Uterus (tissue), 4 donors: Measurements from ENCODE around the gene OSBP. TPM values are rescaled to one million over a fixed set of nuclear protein-coding genes. Genes with fewer than 3 reads are reported as not detected.

Experiments used
- DNase-seq, 2 donors: peaks; one replicate each; pipeline ENCODE4 v3.0.0-alpha.2; 2019 to 2020
- H3K27ac ChIP-seq, 2 donors: fragments of 200-600 bp; sonication (generic); 1 replicate in 1 of 2; 2 replicates in 1 of 2; pipeline ENCODE4 v1.5.1; 2016 to 2018
- H3K27me3 ChIP-seq, 2 donors: fragments of 200-600 bp; sonication (generic); one replicate each; pipeline ENCODE4 v1.5.1; 2018 to 2019; ENCODE audit warnings: control low read depth in 1 of 2
- H3K36me3 ChIP-seq, 2 donors: fragments of 200-600 bp; sonication (generic); one replicate each; pipeline ENCODE4 v1.5.1; 2019; ENCODE audit warnings: control low read depth in 1 of 2
- H3K4me1 ChIP-seq, 2 donors: fragments of 200-600 bp; sonication (generic); one replicate each; pipeline ENCODE4 v1.5.1; 2018 to 2019; ENCODE audit warnings: control low read depth in 1 of 2
- H3K4me3 ChIP-seq, 2 donors: fragments of 200-600 bp; sonication (generic); 1 replicate in 1 of 2; 2 replicates in 1 of 2; pipeline ENCODE4 v1.5.1; 2018 to 2019; ENCODE audit warnings: mild to moderate bottlenecking in 1 of 2
- H3K9me3 ChIP-seq, 2 donors: fragments of 200-600 bp; sonication (generic); one replicate each; pipeline ENCODE4 v1.5.1; 2019; ENCODE audit warnings: control low read depth in 1 of 2
- CTCF ChIP-seq, 4 experiments: fragments of 200-600 bp in 2 of 4; fragments of 450-650 bp in 2 of 4; sonication (generic) in 2 of 4; IDR thresholded peaks; one replicate each; pipeline ENCODE4 v1.5.1; 2016 to 2019; ENCODE audit warnings: antibody characterized with exemption in 4 of 4, mild to moderate bottlenecking in 2 of 4, moderate library complexity in 1 of 4
- POLR2A ChIP-seq, 2 donors: fragments of 450-650 bp; IDR thresholded peaks; one replicate each; pipeline ENCODE4 v1.6.1; 2016; ENCODE audit warnings: antibody characterized with exemption in 2 of 2, mild to moderate bottlenecking in 1 of 2, moderate library complexity in 1 of 2
- intact Hi-C: fragments of 100-400 bp; cut with DNase I; formaldehyde crosslinking; loops from one replicate; pipeline ENCODE4 v1.15.1; 2023; ENCODE audit warnings: low total_unique reads
- total RNA-seq, 4 donors: library from RNA; depleted of rRNA in 3 of 4; stranded (reverse); fragments of >200 nt in 3 of 4; gene quantifications; one replicate each; pipeline versions ENCODE4 v1.1.0 to v1.2.4, GENCODE V29; 2014 to 2023
- donor health status: DM: yes; HTN: yes; CAD: no.

Gene OSBP
- total RNA-seq, 4 donors from 2014 or later, result 27.4 to 51.0 (median 41.9) TPM

GRCh38 chr11:59607703-59608454, 7.7 kb downstream of the OSBP start:
- no peaks in the 10 kb centered on the region for H3K4me1 ChIP-seq
- no peak for DNase-seq
- H3K9me3 ChIP-seq, result no peaks in the 10 kb centered on the region
- no peaks in the 10 kb centered on the region for H3K27me3 ChIP-seq
- no peak overlapping the region for H3K27ac ChIP-seq
- intact Hi-C loops, result no loop called here
- no peaks in the 10 kb centered on the region for H3K36me3 ChIP-seq
- no peak overlapping the region for H3K4me3 ChIP-seq
- TF ChIP-seq CTCF (IDR thresholded peaks at IDR 0.05) (no peak), POLR2A (IDR thresholded peaks at IDR 0.05) (no peak)

GRCh38 chr11:59602432-59602831, 13.1 kb downstream of the OSBP start:
- Histone ChIP-seq H3K9me3 (no peaks in the 10 kb centered on the region), H3K4me1 (no peaks in the 10 kb centered on the region), H3K4me3 (no peak overlapping the region), H3K36me3 (no peaks in the 10 kb centered on the region), H3K27ac (no peak overlapping the region), H3K27me3 (no peaks in the 10 kb centered on the region)
- intact Hi-C loops, result no loop called here
- no peak for TF ChIP-seq POLR2A (IDR thresholded peaks at IDR 0.05)
- no peak for TF ChIP-seq CTCF (IDR thresholded peaks at IDR 0.05)
- DNase-seq, result no peak

DNA sequence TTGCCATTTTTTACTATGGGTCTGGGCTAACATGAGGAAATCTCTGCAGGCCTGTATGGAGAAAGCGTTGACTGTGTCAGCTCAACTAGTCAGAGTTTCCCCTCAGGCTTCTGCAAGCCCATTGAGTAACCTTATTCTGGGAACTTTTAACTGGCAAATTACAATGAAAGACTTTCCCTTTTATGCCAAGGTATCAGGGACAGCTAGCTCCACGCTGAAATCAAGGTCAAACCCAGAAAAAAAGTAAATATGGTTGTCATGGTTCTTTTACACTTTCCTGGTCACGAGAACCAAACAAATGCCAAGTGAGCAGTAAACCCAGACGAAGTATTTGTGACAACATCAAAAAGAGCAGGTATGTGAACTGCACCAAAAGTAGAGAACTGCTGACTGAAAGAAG, 13.8 kb downstream of the OSBP start:
- H3K4me1 ChIP-seq, result no peaks in the 10 kb centered on the region
- no peak overlapping the region for H3K27ac ChIP-seq
- DNase-seq, result no peak
- no peaks in the 10 kb centered on the region for H3K27me3 ChIP-seq
- intact Hi-C loops, result no loop called here
- no peaks in the 10 kb centered on the region for H3K9me3 ChIP-seq
- no peak for TF ChIP-seq POLR2A (IDR thresholded peaks at IDR 0.05)
- TF ChIP-seq CTCF (IDR thresholded peaks at IDR 0.05), result no peak
- H3K36me3 ChIP-seq, result no peaks in the 10 kb centered on the region
- H3K4me3 ChIP-seq, result no peak overlapping the region

DNA sequence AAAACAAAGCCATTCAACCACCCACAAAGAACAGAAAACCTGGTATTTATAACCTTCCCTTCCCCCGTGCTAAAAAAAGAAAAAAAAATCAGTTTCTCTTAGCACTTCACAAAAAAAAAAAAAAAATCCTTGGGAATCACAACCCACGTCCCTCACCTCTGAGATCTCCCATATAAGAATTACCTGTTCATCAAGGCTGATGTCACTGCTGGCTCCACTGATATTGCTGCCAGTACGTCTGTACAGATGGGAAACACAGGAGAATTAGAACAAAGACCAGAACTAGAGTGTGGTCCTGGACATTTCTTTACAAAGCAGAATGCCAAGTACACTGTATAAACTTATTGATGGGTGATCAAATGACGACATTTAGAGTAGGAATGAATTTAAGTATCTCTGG, 14.9 kb downstream of the OSBP start:
- no peak overlapping the region for H3K27ac ChIP-seq
- H3K4me1 ChIP-seq, result no peaks in the 10 kb centered on the region
- no peak overlapping the region for H3K4me3 ChIP-seq
- no peaks in the 10 kb centered on the region for H3K27me3 ChIP-seq
- H3K36me3 ChIP-seq, result no peaks in the 10 kb centered on the region
- no peak for TF ChIP-seq POLR2A (IDR thresholded peaks at IDR 0.05)
- TF ChIP-seq CTCF (IDR thresholded peaks at IDR 0.05), result no peak
- no peaks in the 10 kb centered on the region for H3K9me3 ChIP-seq
- DNase-seq, result no peak
- intact Hi-C loops, result no loop called here

DNA sequence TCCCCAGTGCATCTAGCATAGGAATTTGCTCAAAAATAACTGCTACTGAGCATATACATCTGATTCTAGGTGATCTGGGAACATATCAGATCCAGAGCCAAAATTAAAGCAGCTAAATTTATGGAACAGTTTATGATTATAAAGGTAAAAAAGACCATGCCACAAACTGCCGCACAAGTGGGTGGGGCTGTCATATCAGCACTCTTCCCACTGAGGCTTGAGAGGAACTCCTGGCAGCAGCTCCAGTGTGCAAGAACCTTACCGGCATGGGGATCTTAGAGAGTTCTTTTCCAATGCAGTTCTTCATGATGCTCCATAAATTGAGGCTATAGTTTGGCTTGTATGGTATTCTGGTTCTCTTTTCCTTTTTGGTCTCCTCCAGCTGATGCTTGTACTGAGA, 15.3 kb downstream of the OSBP start:
- H3K4me3 ChIP-seq, result no peak overlapping the region
- no peaks in the 10 kb centered on the region for H3K27me3 ChIP-seq
- H3K36me3 ChIP-seq, result no peaks in the 10 kb centered on the region
- H3K27ac ChIP-seq, result no peak overlapping the region
- H3K9me3 ChIP-seq, result no peaks in the 10 kb centered on the region
- TF ChIP-seq POLR2A (IDR thresholded peaks at IDR 0.05) (no peak), CTCF (IDR thresholded peaks at IDR 0.05) (no peak)
- intact Hi-C loops, result no loop called here
- no peaks in the 10 kb centered on the region for H3K4me1 ChIP-seq
- no peak for DNase-seq
